Hematopoietic multipotent progenitor cell treated with erythropoietin and hydrocortisone succinate and interleukin-3 and kit ligand, for 17 days (in vitro differentiated cells): ENCODE data around the gene CCNF.

Experiments used
- DNase-seq: peaks from one replicate; pipeline ENCODE4 v3.0.0-alpha.2; 2015; ENCODE audit warnings: low spot score

The CCNF gene

DNA sequence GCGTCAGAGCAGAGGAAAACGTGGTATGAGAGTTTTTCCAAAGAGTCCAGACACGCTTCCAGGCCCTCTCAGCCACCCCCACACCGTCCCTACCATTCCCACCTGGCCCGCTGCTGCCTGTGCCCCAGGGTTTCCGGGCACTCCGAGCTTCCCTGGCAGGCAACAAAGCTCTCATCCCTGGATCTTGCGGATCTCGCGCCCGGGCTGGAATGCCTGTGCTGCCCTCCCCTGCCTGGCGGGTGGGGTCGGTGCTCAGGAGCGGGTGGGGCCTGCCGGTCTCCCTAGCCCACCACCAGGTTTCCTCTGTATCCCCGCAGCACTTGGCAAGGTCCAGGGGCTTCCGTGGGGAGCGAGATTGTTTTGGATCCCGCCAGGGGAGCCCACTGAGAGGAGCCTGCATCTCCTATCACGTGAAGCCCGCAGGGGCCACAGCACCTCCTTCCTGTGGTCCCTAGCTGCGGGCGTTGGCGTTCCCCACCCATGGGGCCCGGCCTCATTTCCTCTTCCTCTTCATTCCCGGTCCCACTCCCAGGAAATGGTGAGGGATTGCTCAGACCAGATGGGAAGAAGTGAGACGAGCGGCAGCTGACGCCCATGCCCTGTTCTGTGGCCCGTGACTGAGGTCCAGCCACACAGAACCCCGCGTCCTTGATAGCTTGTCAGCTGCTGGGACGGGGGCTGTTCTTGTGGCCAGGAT lies 56.7 kb downstream of the CCNF start:
- no peak for DNase-seq

- peak; percentile 82 for DNase-seq
Measured at GRCh38 chr16:2486645-2487516, 57.6 kb downstream of the CCNF start.

DNA sequence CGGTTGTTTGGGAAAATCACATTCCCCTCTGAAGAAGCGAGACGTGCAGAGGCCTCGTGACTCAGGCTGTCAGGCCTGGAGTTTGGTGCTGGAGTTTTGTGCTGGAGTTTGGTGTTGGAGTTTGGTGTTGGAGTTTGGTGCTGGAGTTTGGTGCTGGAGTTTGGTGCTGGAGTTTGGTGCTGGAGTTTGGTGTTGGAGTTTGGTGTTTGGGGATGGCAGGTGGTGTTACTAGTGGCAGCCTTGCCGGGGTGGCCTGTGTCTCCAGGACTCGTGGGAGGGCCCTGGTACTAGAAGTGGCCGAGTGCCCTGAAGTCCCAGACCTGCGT lies 58.2 kb downstream of the CCNF start:
- no peak for DNase-seq

DNA sequence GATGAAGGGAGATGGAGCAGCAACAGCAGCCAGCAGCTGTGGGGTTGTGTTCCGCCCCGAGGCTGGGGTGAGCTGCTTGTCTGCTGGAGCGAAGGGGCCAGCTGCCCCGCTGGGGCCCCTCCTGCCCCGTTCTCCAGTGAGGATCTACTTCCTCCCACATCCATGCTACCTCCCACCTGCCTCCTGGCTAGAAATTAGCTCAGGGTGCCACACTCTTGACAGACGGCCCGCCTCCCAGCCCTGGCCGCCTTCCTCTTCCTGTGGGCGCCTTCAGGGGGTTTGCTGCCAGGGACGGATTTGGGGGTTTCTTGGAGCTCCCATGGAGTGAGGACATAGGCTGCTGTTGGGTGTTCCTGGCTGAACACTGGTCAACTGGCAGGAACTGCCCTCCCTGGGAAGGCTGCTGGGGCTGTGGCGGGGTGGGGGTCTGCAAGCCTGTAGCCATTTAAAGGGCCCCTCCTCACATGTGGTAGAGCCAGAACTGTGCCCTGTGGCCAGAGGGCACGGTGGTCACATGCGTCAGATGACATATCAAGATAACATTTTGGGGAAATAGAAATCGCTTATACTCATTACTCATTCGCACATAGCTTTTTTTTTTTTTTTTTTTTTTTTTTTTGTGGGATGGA lies 58.8 kb downstream of the CCNF start:
- DNase-seq, result no peak

DNA sequence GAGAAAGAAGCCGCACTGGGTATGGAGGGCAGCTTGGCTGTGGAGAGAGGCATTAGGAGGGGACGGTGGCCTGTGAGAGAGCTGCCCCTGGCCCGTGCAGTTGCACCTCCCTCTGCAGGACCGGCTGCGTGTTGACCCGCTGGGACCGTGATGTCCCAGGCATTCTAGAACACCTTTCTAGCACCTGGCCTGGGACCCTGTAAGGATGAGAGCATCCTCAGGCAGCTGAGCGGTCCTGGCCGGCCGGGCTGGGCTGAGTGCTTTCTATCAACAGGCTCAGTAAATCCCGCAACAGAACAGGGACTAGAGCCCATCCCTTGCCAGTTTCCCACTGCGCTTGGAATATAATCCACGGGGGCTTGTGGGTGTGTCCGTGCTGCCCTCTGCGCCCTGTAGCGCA lies 60.3 kb downstream of the CCNF start:
- DNase-seq, result no peak

DNA sequence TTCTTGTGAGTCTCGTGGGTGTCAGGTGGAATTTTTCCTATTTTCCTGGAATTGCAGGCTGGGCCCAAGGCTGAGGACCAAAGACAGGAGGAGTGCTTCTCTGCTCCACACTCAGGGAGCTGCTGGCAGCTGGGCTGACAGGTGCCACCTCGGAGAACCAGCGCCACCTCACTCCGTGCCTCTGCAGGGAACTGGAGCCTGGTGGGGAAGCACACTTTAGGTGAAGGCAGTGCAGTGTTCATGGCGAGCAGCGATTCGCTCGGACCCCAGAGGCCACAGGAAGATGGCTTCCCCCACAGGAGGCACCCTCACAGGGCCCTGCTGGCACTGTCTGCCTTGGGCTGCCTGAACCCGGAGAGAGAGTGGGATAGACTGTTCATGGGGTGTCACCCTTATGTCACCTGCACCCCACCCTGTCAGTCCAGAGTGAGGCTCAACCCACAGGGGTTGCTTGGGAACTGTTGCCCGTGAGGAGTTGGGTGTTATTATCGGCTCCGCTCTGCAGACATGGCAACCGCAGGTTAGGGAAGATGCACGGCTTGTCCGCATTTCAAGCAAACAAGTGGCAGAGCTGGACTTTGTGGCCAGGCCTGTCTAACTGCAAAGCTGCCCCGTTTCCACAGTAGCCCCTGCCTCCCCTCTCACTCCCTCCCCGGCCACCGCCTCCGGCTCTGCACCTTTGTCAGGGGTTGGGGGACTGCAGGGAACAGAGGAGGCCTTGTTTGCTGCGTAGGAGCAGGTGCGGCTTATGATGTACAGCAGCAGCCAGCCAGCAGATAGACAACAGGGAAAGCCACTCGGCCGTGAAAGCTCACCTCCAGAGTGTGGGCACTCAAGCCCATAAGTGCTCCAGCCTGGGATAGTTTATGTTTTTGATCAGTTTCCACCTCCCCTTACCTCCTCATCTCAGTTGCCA lies 61.2 kb downstream of the CCNF start:
- DNase-seq, result no peak

GRCh38 chr16:2492292-2492691 lies 63.0 kb downstream of the CCNF start:
- DNase-seq, result no peak

DNA sequence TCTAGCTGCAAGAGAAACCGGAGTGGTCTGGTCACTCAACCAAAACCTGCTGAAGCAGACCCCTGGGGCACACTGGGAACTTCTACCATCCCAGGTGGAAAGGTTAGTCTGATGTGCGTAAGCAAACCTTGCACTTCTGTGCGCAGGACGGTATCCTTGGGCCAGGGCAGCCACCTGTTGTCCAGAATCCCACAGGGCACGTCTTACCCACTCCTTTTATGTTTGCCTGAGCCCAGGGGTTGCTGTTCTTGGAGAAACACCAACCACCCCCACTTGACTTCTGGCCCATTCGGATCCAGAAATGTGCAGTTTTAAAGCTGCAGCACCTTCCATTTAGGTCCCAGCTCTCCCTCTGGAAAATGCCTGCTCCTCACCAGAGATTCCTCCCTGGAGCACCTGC lies 64.4 kb downstream of the CCNF start:
- DNase-seq, result no peak

GRCh38 chr16:2494616-2495015 lies 65.4 kb downstream of the CCNF start:
- DNase-seq, result no peak

DNA sequence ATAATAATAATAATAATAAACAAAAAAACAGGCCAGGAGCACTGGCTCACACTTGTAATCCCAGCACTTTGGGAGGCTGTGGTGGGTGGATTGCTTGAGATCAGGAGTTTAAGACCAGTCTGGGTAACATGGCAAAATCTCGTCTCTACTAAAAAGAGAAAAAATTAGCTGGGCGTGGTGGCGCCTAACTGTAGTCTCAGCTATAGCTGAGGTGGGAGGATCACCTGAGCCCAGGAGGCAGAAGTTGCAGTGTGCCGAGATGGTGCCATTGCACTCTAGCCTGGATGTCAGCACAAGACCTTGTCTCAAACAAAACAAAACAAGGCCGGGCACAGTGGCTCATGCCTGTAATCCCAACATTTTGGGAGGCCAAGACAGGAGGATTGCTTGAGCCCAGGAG lies 65.8 kb downstream of the CCNF start:
- DNase-seq, result no peak

GRCh38 chr16:2496223-2497115 lies 67.2 kb downstream of the CCNF start:
- DNase-seq, result no peak

- no peak for DNase-seq
Measured at GRCh38 chr16:2497116-2497630, 67.9 kb downstream of the CCNF start.

DNA sequence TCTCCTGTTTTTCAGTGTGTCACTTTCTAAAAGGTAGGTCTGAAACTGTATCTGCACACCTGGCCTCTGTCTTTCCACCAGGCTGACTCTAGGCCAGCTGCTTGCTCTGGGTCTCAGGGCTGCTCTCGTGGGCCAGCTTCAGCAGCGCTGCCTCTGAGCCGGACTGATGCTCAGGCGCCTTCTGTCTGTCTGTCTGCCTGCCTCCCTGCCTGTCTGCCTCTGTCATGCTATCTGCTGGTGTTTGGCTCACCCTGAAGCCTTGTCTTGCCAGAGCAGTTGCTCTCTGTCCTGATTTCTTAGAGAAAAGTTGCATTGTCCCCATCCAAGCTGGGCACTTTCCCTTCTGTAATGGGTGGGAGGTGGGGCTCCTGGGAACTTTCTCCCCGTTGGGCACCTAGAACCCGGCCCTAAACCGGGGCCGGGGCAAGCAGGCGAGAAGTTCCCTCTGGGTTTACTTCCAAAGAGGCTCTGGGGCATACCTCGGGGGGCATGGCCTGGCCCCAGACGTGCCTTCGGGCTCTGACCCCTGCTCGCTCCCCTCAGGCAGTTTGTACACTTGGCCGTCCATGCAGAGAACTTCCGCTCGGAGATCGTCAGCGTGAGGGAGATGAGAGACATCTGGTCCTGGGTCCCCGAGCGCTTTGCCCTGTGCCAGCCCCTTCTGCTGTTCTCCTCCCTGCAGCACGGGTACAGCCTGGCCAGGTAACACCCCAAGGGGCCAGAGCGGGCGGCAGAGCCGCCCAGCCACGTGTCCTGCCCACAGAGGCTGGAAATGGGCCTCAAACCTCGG lies 68.6 kb downstream of the CCNF start:
- no peak for DNase-seq

DNA sequence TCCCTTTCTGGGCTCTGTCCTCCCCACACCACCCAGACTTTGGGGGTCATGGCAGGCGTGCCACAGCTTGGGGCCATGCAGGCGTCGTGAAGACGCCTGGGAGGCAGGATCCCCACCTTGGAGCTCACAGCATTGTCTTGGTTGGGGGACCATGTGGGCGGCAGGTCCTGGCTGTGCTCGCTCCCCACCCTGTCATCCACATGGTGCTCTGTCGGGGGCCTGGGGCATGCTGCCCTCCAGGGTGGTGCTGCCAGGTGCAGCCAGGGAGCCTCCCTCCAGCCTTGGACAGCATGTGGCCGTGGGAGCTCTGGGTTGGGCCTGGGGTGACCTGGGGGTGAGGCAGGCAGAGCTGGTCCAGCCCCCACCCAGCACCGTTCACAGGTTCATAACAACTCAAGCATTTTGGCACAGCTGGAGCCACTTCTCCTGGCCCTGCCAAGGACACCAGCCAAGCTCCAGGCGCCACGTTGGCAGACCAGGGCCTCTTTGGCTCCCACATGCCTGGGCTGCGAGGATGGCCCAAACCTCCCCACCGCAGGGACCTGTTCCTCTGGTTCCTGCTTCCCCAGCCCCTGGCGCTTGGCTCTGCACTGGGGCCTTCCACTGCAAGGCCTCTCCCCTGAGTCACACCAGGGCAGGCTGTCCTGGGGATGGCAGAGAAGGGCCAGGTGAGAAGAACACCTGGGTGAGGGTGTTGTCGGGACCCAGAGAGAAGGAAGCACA lies 69.4 kb downstream of the CCNF start:
- no peak for DNase-seq

- no peak for DNase-seq
Measured at GRCh38 chr16:2499454-2499853, 70.2 kb downstream of the CCNF start.

- DNase-seq, result no peak
Measured at GRCh38 chr16:2499890-2500429, 70.7 kb downstream of the CCNF start.

GRCh38 chr16:2500430-2500917 lies 71.2 kb downstream of the CCNF start:
- no peak for DNase-seq

- DNase-seq, result peak; percentile 79
Measured at GRCh38 chr16:2500918-2501750, 71.9 kb downstream of the CCNF start.
